PFSK-1 (cell line): ENCODE data around the gene EIF4E1B.

Experiments
- FOXP2 ChIP-seq: optimal IDR thresholded peaks from 2 replicates; pipeline ENCODE3; 2011; ENCODE audit warnings: borderline replicate concordance, control low read depth, inconsistent platforms; ENCODE audit not compliant: insufficient read depth; ENCODE audit errors: extremely low read length, extremely low read depth
- POLR2AphosphoS5 ChIP-seq: IDR thresholded peaks from 2 replicates; pipeline ENCODE4 v1.6.1; 2012; ENCODE audit warnings: low read depth, mild to moderate bottlenecking, control low read depth, low read length, moderate library complexity
- REST ChIP-seq, 2 experiments: IDR thresholded peaks; 2 replicates each; pipeline versions ENCODE4 v1.6.1 to v1.8.0; 2011 to 2012; ENCODE audit warnings: low read depth in 2 of 2, low read length in 2 of 2, control low read depth in 1 of 2, inconsistent platforms in 1 of 2, mild to moderate bottlenecking in 1 of 2, moderate library complexity in 1 of 2; ENCODE audit not compliant: insufficient read depth in 1 of 2
- TAF1 ChIP-seq: IDR thresholded peaks from 2 replicates; pipeline ENCODE4 v1.6.1; 2012; ENCODE audit warnings: low read length, control low read depth, borderline replicate concordance; ENCODE audit not compliant: insufficient read depth

- TF ChIP-seq POLR2AphosphoS5 = no peak
- no peak for TF ChIP-seq REST (IDR thresholded peaks at IDR 0.05; ENCODE audit: insufficient read depth in 1 of 2, low read depth in 2 of 2, low read length in 2 of 2)
- TF ChIP-seq TAF1 = no peak
- no peak for TF ChIP-seq FOXP2
Measured at GRCh38 chr5:176592573-176592972, 37.9 kb upstream of the EIF4E1B start.
